Measurements from ENCODE around the gene PGAP3.

DNA sequence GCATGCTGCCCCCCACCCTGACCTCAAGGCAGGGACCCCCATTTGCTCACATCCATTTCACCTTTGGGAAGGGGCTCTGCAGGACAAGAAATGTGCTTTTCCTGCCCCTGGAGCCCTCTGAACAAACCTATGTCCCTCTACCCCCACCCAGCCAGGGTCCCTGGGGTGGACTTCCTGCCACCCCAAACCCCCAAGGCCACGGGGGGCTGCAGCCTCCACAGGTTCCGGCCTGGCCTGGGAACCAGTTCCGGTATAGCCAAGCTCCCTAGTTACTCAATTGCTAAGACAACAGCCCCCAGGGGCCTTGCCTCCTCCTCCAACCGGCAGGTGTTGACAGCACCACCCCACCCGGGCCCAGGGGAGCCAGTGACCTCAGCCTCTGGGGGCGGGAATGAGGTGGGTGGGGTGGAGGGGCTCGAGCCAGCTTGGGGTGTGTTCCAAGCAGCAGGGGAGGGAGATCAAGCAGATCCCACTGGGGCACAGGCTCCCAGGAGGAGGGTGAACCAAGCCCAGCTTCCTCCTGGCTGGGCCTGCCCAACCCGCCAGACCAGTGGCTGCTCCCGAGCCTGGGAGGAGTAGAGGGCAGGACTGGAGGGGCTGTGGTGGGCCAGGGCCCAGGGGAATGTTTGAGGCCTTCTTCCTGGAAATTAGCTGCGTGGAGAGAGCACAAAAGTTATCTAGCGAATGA, 13.0 kb downstream of the PGAP3 start:
- TF ChIP-seq, protein P1, sequence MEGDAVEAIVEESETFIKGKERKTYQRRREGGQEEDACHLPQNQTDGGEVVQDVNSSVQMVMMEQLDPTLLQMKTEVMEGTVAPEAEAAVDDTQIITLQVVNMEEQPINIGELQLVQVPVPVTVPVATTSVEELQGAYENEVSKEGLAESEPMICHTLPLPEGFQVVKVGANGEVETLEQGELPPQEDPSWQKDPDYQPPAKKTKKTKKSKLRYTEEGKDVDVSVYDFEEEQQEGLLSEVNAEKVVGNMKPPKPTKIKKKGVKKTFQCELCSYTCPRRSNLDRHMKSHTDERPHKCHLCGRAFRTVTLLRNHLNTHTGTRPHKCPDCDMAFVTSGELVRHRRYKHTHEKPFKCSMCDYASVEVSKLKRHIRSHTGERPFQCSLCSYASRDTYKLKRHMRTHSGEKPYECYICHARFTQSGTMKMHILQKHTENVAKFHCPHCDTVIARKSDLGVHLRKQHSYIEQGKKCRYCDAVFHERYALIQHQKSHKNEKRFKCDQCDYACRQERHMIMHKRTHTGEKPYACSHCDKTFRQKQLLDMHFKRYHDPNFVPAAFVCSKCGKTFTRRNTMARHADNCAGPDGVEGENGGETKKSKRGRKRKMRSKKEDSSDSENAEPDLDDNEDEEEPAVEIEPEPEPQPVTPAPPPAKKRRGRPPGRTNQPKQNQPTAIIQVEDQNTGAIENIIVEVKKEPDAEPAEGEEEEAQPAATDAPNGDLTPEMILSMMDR (IDR thresholded peaks at IDR 0.05): no peak
- no peak for TF ChIP-seq POLR2AphosphoS5 (IDR thresholded peaks at IDR 0.05)
